HG03103 (cell line): ENCODE data around the gene HIC2.
"Not testable (repeated sequence)": the region's sequence is repeated elsewhere in the genome, so short reads cannot be mapped to it uniquely, and the experiment has no call there.

Experiments
- ATAC-seq: cut with Tn5 transposase; IDR thresholded peaks from one replicate; pipeline ENCODE4 v1.9.1; 2021; ENCODE audit warnings: low read depth; ENCODE audit not compliant: unreplicated experiment

Gene HIC2

DNA sequence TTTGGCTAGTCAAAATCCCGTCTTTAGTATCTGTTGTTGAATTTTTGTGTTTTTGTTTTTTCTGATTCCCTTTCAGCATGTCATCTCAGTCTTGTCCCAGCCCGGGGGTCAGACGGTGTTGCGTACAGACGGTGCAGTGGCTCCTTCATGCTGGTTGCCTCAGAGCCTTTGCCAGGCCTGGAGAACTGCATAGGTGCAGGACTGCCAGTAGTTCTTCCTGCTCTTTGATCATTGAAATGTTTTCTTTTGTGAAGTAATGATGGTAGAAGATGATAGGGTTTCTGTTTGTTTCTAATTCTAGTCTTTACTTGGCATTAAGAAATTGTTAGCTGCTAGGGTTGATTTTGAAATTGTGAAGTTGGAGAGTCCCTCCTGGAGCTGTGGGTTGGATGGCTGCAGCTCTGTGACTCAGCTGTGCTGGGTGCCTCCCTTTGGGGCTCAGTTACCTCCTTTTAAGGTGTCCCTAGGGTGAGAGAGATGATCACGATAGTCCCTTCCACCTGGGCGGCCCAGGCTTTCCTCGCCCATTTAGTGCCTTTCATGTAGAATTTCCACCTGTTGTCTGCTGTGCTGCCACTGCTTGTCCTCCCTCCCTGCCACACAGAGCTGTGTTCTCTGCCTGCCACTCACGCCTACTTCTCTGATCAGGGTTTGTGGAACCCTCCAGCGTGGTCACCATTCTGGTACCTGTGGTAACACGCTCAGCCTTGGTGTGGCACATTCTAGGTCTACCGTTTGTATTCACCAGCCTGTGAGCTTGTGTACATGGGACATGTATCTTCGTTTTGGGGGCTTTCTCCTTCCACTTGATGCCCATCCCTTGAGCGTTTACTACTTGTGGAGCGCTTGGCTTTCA lies 17.4 kb downstream of the HIC2 start:
- not testable (repeated sequence) for ATAC-seq

DNA sequence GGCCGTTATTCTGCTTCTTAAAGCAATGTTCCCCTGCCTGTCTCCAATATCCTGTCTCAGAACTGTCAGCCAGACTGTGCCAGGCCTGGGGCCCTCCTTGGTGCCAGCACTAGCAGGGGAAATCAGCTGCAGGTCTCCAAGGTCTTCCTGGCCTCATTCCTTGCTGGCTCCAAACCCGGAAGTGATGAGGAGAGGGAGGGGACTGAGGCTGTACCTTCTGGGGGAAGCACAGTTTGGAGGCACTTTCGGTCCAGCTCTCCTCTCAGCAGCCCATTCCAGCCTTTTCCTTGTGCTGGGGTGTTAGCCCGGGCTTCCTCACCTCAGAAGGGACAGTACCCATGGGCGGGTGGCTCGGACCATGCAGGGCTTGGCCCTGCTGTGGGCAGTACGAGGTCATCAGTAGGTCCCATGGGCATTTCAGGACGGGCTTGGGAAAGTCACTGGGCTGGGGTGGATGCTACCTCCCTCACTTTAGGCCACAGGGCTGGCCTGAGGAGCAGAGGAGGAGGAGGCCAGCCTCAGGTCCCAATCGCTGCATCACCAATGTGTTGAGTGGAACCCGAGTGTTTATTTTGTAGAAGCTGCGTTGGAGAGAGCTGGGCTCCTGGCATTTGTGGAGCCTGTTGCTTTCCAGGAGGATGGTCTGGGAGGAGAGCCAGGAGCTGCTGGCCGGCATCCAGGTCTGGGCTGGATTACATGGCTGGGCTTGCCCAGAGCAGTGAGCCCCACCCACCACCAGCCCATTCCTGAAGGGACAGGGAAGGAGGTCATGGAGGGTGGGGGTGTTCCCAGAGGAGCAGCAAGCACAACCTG lies 19.0 kb downstream of the HIC2 start:
- ATAC-seq, result not testable (repeated sequence)

DNA sequence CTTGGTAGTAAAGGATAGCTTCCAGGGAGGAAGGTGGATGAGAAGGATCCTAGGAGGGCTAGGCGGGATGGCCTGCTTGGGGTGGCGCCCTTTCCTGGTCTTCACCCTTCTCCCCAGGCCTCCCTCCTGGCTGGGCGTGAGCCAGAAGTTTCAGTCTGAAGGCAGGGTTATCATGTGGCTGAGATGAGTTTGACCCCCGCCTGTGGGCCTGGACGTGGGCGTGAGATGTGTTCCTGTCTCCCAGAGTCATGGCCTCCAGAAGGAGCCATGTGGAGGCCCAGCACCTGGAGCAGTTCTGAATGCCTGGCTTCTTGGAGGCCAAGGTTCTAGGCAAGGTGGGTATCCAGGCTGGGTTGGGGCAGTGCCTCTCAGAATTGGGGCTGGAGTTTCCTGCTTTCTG lies 20.8 kb downstream of the HIC2 start:
- ATAC-seq, result not testable (repeated sequence)

- ATAC-seq, result not testable (repeated sequence)
Observed at GRCh38 chr22:21440018-21440636, 23.0 kb downstream of the HIC2 start.

DNA sequence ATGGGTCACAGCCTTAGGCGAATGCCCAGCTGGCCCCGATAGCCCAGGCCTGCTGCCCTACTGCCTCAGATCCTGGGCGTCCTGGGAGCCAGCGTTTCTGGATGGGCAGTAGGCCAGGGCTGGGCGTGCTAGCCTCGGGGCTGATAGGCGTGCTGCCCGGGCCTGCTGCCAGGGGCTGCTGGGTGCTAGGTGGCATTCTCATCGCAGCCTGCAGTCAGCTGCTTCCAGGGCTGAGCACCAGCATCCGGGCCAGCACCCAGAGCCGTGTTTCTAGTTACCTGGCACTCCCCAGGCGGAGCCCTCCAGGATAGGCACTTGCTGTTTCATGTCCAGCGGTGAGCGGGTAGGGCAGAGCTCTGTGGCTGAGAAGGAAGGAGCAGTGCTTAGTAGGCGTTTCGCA lies 23.5 kb downstream of the HIC2 start:
- ATAC-seq, result not testable (repeated sequence)

DNA sequence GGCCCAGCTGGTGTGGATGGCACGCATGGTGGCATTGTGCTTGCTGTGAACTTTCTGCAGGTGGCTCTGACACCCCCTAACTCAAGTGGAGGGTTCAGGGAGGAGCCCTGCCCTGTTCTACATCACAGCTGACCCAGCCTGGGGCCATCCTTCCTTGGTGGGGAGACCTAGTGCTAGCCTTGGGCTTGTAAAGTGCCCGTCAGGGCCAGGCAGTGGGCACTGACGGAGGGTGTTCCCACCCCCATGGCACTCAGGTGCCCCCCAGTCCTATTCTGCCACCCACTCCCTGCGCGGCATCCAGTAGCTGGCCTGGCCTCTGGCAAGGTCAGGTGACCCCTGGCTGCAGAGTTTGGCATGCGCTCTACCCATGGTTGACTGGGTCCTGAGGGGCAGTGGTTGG lies 24.0 kb downstream of the HIC2 start:
- not testable (repeated sequence) for ATAC-seq

DNA sequence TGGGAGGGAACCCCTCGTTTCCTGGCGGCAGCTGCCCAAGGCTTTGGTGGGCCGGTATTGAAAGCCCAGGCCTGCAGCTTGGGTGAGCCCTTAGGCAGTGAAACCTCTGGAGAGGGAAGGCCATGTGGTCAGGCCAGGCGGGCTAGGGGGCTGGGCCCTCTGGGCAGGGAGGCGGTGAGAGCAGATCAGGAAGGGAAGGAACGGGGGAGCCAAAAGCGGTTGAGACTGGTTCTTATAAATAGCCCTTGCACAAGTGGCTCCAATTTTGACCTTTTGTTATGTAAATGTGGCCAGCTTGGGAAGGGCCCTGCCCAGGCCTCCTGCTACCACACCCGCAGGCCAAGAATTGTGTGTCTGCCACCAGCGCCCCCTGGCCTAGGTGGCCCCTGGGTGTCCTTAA lies 25.0 kb downstream of the HIC2 start:
- ATAC-seq, result not testable (repeated sequence)

GRCh38 chr22:21442646-21443045 lies 25.5 kb downstream of the HIC2 start:
- not testable (repeated sequence) for ATAC-seq

DNA sequence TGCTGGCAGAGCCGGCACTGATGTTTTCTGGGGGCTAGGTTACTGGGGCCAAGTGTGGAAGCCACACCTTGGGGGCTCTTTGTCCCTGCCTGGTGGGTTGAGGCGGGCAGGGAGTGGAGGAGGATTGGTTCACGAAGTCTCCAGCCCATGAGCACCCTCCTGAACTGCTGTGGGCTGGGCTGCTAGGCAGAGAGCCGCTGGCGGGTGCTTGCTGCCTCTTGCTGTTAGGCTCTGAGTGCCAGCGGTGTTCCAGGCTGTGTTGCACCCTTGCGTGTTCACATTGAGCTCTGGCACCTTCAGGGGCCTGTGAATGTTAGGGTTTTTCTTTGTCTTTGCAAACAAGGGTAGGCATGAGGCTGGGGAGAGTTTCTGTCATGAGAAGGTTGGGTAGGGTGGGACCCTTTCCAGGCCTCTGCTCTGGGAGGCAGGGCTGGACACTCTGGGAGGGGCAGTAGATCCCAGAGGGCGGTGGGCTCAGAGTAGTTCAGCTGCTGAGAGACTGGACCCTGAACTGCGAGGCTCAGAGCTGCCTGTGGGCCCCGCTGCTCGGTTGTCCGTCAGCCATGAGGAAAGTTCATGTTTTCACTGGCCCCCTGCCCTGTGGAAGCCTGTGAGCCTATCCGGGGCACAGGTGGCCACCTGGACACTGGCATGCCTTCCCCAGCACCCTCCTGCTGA lies 26.0 kb downstream of the HIC2 start:
- no peak for ATAC-seq

DNA sequence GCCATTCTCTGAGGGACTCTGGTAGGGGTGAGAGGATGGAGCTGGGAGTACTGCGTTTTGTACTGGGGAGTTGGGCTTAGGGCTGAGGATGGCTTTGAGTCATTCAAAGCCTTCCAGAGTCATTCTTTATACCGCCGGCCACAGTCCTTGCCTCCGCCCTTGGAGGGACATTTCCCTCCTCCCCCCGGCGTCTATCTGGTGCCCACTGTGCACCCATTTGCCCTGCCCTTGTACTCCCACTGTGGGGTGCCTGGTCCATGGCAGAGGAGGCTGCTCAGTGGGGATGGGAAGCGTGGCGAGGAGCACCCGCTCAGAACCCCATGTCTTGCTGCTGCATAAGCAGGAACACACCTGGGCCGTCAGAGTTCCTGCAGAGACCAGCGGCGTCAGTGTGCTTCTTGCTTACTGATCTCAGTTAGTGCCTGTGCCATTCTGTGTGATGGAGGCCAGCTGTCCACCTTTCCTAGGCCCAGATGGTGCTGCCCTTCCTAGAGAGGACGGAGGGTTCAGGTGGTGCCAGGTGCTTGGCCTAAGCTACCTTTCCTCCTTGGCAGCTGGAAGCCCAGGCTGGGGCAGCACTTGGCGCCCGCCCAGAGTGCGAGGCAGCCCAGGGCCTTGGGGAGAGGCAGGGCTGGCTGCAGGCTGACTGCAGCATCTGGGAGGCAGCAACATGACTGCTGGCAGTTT lies 26.7 kb downstream of the HIC2 start:
- ATAC-seq, result no peak

GRCh38 chr22:21444701-21445436 lies 27.7 kb downstream of the HIC2 start:
- ATAC-seq, result no peak

- ATAC-seq, result no peak
Observed at GRCh38 chr22:21445437-21446127, 28.4 kb downstream of the HIC2 start.

DNA sequence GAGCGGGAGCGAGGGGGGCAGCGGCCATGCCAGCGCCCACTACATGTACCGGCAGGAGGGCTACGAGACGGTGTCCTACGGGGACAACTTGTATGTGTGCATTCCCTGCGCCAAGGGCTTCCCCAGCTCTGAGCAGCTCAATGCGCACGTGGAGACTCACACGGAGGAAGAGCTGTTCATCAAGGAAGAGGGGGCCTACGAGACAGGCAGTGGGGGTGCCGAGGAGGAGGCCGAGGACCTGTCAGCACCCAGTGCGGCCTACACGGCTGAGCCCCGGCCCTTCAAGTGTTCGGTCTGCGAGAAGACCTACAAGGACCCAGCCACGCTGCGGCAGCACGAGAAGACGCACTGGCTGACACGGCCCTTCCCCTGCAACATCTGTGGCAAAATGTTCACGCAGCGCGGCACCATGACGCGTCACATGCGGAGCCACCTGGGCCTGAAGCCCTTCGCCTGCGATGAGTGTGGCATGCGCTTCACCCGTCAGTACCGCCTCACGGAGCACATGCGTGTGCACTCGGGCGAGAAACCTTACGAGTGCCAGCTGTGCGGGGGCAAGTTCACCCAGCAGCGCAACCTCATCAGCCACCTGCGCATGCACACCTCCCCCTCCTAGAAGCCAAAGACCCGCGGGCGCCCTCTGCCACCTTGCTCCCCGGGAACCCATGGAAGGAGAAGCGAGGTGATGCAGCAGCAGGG lies 29.1 kb downstream of the HIC2 start:
- no peak for ATAC-seq

GRCh38 chr22:21446827-21447690 lies 29.9 kb downstream of the HIC2 start:
- no peak for ATAC-seq

DNA sequence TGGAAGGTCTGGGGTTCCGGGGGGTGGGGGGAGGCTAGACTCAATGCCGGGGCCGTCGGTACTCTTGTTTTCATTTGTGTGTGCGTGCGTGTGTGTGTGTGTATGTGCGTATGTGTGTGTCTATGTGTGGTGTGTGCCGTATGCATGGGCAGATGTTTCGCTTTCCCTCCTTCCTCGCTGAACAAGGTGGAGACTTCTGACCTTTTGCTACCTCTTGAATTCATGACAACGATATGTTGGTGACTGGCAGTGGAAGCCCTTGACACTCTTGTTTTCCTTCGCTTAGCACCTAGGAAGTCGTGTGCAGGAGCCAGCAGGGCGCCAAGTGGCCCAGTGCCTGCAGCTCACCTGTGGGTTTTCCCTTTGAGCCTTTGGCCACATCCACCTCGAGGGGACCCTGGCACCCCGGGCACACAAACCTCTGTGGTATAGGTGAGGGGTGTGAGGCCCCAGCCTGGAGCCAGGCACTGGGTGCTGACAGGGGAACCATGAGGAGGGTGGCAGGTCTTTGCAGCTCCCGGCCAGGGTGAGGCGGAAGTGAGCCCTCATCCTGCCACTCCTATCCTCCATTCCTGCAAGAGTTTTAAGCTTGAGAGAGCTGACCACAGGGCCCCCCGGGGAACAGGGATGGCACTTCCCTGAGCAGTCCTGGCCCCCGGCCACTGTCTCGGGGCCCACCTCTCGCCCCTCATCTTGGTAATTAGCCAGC lies 30.7 kb downstream of the HIC2 start:
- no peak for ATAC-seq

DNA sequence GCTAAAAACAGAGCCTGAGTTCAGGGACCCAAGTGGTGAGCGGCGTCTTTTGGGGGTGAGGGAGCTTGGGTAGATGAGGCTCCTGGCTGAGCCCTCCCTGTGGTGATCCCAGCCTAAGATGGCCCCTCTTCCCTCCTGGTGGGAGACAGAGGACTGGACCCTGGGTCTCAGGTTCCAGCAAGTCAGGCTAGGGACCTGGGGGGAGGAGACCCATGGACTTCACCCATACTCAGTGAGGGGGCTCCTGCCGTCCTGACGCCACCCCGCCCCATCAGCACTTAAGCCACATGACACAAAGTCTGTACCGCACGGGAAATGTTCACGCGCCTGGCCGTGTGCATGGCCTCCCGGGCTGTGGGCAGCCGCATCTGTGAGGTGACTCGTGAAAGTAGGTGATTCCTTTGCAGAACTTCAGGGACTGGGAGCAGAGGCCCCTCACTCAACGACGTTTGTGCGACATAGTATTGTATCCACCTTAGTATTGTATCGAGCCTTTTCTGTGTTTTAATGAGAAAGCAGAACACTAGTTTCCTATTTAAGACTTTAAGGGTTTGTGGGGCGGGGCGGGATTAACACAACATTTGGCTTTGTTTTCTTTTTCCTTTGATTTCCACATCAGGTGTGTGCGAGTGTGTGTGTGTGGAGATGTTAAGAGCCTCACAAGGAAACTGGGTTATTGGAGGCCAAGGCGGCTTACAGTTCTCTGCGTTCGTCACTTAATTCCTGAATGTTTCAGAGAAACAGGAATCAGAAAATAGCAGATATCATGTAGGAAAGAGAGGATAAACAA lies 31.7 kb downstream of the HIC2 start:
- ATAC-seq, result no peak
